HEK293T (cell line): ENCODE results near the gene CDC42SE1.
A peak's percentile ranks its signal among the peaks of the same experiment; 100 is the strongest.

Source experiments
- CTCF ChIA-PET: fragments of 350-600 bp; formaldehyde crosslinking; extraction: SDS; loops from one replicate; lab custom pipeline; 2021; ENCODE audit warnings: antibody characterized with exemption, inconsistent platforms; lab: Yijun Ruan, JAX
- POLR2A ChIA-PET: fragments of 350-600 bp; formaldehyde crosslinking; extraction: SDS; loops from one replicate; lab custom pipeline; 2020; ENCODE audit warnings: antibody characterized with exemption, inconsistent platforms; lab: Yijun Ruan, JAX
- DNase-seq: peaks from one replicate; pipeline ENCODE4 v3.0.0; 2012; ENCODE audit warnings: mixed read lengths; ENCODE audit errors: extremely low spot score
- ARNT ChIP-seq: fragments of 450-650 bp; IDR thresholded peaks from 2 replicates; pipeline ENCODE4 v1.6.1; 2017; ENCODE audit warnings: mild to moderate bottlenecking
- BHLHE40 ChIP-seq: fragments of 450-650 bp; IDR thresholded peaks from 2 replicates; pipeline ENCODE4 v1.6.1; 2016; ENCODE audit warnings: mild to moderate bottlenecking, moderate library complexity, borderline replicate concordance
- CTBP1 ChIP-seq: fragments of 450-650 bp; IDR thresholded peaks from 2 replicates; pipeline ENCODE4 v1.6.1; 2016; ENCODE audit warnings: borderline replicate concordance
- ELF4 ChIP-seq: fragments of 450-650 bp; IDR thresholded peaks from 2 replicates; pipeline ENCODE4 v1.6.1; 2017; ENCODE audit warnings: antibody characterized with exemption
- FOXA1 ChIP-seq: fragments of 450-650 bp; IDR thresholded peaks from 2 replicates; pipeline ENCODE4 v1.6.1; 2016; ENCODE audit warnings: mild to moderate bottlenecking
- FOXK2 ChIP-seq: fragments of 450-650 bp; IDR thresholded peaks from 2 replicates; pipeline ENCODE4 v1.6.1; 2016; ENCODE audit warnings: mild to moderate bottlenecking
- FOXM1 ChIP-seq: fragments of 450-650 bp; IDR thresholded peaks from 2 replicates; pipeline ENCODE4 v1.6.1; 2017; ENCODE audit warnings: mild to moderate bottlenecking, borderline replicate concordance
- HDGF ChIP-seq: fragments of 450-650 bp; IDR thresholded peaks from 2 replicates; pipeline ENCODE4 v1.6.1; 2017; ENCODE audit warnings: antibody characterized with exemption, borderline replicate concordance
- L3MBTL2 ChIP-seq: fragments of 450-650 bp; conservative IDR thresholded peaks from 2 replicates; pipeline ENCODE4 v1.6.1; 2016; ENCODE audit warnings: mild to moderate bottlenecking
- LEF1 ChIP-seq: fragments of 450-650 bp; IDR thresholded peaks from 2 replicates; pipeline ENCODE4 v1.6.1; 2017; ENCODE audit warnings: mild to moderate bottlenecking, borderline replicate concordance
- NFRKB ChIP-seq: fragments of 450-650 bp; IDR thresholded peaks from 2 replicates; pipeline ENCODE4 v1.6.1; 2016; ENCODE audit warnings: mild to moderate bottlenecking, moderate library complexity
- PKNOX1 ChIP-seq: fragments of 450-650 bp; IDR thresholded peaks from 2 replicates; pipeline ENCODE4 v1.6.1; 2016
- SP1 ChIP-seq: fragments of 450-650 bp; IDR thresholded peaks from 2 replicates; pipeline ENCODE4 v1.6.1; 2017
- SUZ12 ChIP-seq: fragments of 450-650 bp; IDR thresholded peaks from 2 replicates; pipeline ENCODE4 v1.6.1; 2016; ENCODE audit warnings: mild to moderate bottlenecking
- TARDBP ChIP-seq: fragments of 450-650 bp; IDR thresholded peaks from 2 replicates; pipeline ENCODE4 v1.6.1; 2016
- ZNF384 ChIP-seq: fragments of 450-650 bp; IDR thresholded peaks from 2 replicates; pipeline ENCODE4 v1.6.1; 2016

CDC42SE1 gene

GRCh38 chr1:151055581-151055980 is 3.8 kb downstream of the CDC42SE1 start:
- POLR2A ChIA-PET: no interaction called here
- TF ChIP-seq TARDBP (no peak), ELF4 (no peak), CTBP1 (no peak), FOXA1 (no peak), FOXM1 (no peak), ARNT (no peak), ZNF384 (no peak), L3MBTL2 (no peak), NFRKB (no peak), SP1 (no peak), HDGF (no peak), LEF1 (no peak), SUZ12 (no peak), FOXK2 (no peak), PKNOX1 (no peak)
- no peak for DNase-seq
- CTCF ChIA-PET: interaction anchor here (0.6 kb wide), 1 partner anchor 201 kb away, joined by 6 read pairs; no protein-coding TSS in a partner anchor

GRCh38 chr1:151054971-151055547 is 4.4 kb downstream of the CDC42SE1 start:
- POLR2A ChIA-PET: no interaction called here
- CTCF ChIA-PET: interaction anchor here (0.6 kb wide), 1 partner anchor 201 kb away, joined by 6 read pairs; no protein-coding TSS in a partner anchor
- DNase-seq: no peak
- TF ChIP-seq ZNF384 (no peak), FOXA1 (no peak)

GRCh38 chr1:151051356-151052009 is 7.9 kb downstream of the CDC42SE1 start:
- CTCF ChIA-PET: interaction anchor here (0.5 to 0.6 kb wide), 2 partner anchors 18 to 27 kb away, joined by 3 read pairs; no protein-coding TSS in a partner anchor
- no peak for TF ChIP-seq FOXK2
- TF ChIP-seq TARDBP: no peak
- no peak for TF ChIP-seq CTBP1
- 0 out of 2 replicates have a peak, but pooled peaks have one; percentile 25 for TF ChIP-seq ZNF384
- POLR2A ChIA-PET: interaction anchor here (6.4 kb wide), 1 partner anchor 9 kb away, joined by 53 read pairs; the partner anchor contains the start of genes CDC42SE1 and MLLT11
- no peak for DNase-seq

- CTCF ChIA-PET: interaction anchor here (0.6 kb wide), 1 partner anchor 56 kb away, joined by 5 read pairs; no protein-coding TSS in a partner anchor
- no peak for DNase-seq
- POLR2A ChIA-PET: interaction anchor here (1.3 to 6.4 kb wide), 3 partner anchors 10 to 23 kb away, joined by 3 to 53 read pairs (median 7); partner anchors contain the start of genes CDC42SE1, GABPB2 and MLLT11
- TF ChIP-seq ELF4 (no peak), SP1 (no peak), FOXA1 (no peak), PKNOX1 (no peak), SUZ12 (no peak), LEF1 (no peak), CTBP1 (no peak), L3MBTL2 (no peak), FOXM1 (no peak), ARNT (no peak), FOXK2 (no peak), BHLHE40 (no peak), TARDBP (no peak), ZNF384 (no peak), NFRKB (no peak), HDGF (no peak)
Observed at GRCh38 chr1:151050051-151050688, 9.3 kb downstream of the CDC42SE1 start.

- POLR2A ChIA-PET: interaction anchor here (1.3 to 6.4 kb wide), 3 partner anchors 11 to 22 kb away, joined by 3 to 53 read pairs (median 7); partner anchors contain the start of genes CDC42SE1, GABPB2 and MLLT11
- TF ChIP-seq FOXK2 (no peak), ARNT (no peak), CTBP1 (no peak), PKNOX1 (no peak), ELF4 (no peak), FOXM1 (no peak)
- CTCF ChIA-PET: interaction anchor here (0.8 kb wide), 1 partner anchor 23 kb away, joined by 3 read pairs; no protein-coding TSS in a partner anchor
- no peak for DNase-seq
Observed at GRCh38 chr1:151049458-151049857, 10.0 kb downstream of the CDC42SE1 start.

GRCh38 chr1:151048645-151049032 is 10.8 kb downstream of the CDC42SE1 start:
- TF ChIP-seq HDGF (peak; percentile 90; the same call in 1 of the 2 replicates), LEF1 (no peak)
- POLR2A ChIA-PET: interaction anchor here (1.0 to 6.4 kb wide), 4 partner anchors 12 to 42 kb away, joined by 3 to 53 read pairs (median 4); partner anchors contain the start of genes BNIPL, CDC42SE1 and MLLT11
- CTCF ChIA-PET: interaction anchor here (0.6 to 0.7 kb wide), 2 partner anchors 14 kb away, joined by 3 to 4 read pairs; no protein-coding TSS in a partner anchor
- DNase-seq: no peak
